ENCODE measurements around the gene SPACA5B. TPM values are rescaled to one million over a fixed set of nuclear protein-coding genes. Genes with fewer than 3 reads are reported as not detected.

SPACA5B gene
- total RNA-seq: not detected in 2 replicates

DNA sequence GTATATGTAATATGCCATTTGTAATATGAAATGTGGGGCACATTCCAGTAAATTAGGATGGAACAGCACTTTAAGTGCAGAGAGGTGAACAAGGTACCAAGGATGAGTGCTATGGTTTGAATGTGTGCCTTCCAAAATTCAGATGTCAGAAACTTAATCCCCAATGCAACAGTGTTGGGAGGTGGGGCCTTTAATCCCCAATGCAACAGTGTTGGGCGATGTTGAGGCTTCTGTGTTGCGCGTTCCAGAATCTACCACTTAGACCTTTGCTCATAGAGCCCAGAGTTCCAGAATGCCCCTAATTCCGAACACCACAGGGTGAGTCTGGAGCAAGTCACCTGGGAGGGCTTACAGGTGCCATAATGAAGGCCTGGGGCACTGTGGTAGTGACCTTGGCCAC, at the start of gene SPACA5B:
Gene SPACA5B (plus strand): TSS at position 301 of the 400 bp plus-strand sequence. CDS start 62 bp downstream, at position 363.

Other genes starting within 250 kb of the SPACA5B start
- 1.9 and 2.7 TPM in 2 replicates for gene ZNF182, start 126.6 kb upstream of the SPACA5B start, total RNA-seq
- not detected in 2 replicates for gene SPACA5, start 123.6 kb upstream of the SPACA5B start, total RNA-seq
- 1.4 and 1.9 TPM in 2 replicates for gene ZNF630, start 59.0 kb upstream of the SPACA5B start, total RNA-seq
- gene SSX5, start 66.2 kb downstream of the SPACA5B start, total RNA-seq: not detected in 2 replicates
- gene SSX1, start 124.8 kb downstream of the SPACA5B start, total RNA-seq: not detected in 2 replicates
- not detected in 2 replicates for gene SSX3, start 226.1 kb downstream of the SPACA5B start, total RNA-seq

All from bronchial smooth muscle cell (primary cell).